ENCODE measurements around the gene PLOD2. TPM values are rescaled to one million over a fixed set of nuclear protein-coding genes. Genes with fewer than 3 reads are reported as not detected.
A peak's percentile ranks its signal among the peaks of the same experiment; 100 is the strongest.

PLOD2 gene
- total RNA-seq, 4 donors from 2014 or later: 2.0 to 6.5 (median 4.1) TPM

GRCh38 chr3:146100825-146101444 lies 60.0 kb downstream of the PLOD2 start:
- H3K9me3 ChIP-seq: no peaks in the 10 kb centered on the region
- TF ChIP-seq POLR2A (IDR thresholded peaks at IDR 0.05): no peak
- TF ChIP-seq CTCF (IDR thresholded peaks at IDR 0.05 in 4 of 5, conservative IDR thresholded peaks at IDR 0.05 in 1 of 5): no peak
- H3K27me3 ChIP-seq: no peaks in the 10 kb centered on the region
- ATAC-seq (no peak), DNase-seq (no peak)
- no peak overlapping the region for H3K4me3 ChIP-seq
- H3K27ac ChIP-seq: no peak overlapping the region
- intact Hi-C loops (cut with DNase I; ENCODE audit: low total_unique reads) (no loop called here), in situ Hi-C loops (cut with MboI; ENCODE audit: low sequenced_read_pairs in 4 of 4) (no loop called here)
- no peaks in the 10 kb centered on the region for H3K36me3 ChIP-seq
- H3K4me1 ChIP-seq: no peaks in the 10 kb centered on the region

- Histone ChIP-seq H3K4me3 (no peak overlapping the region), H3K9me3 (no peaks in the 10 kb centered on the region), H3K27me3 (no peaks in the 10 kb centered on the region), H3K36me3 (no peaks in the 10 kb centered on the region), H3K27ac (no peak overlapping the region), H3K4me1 (no peaks in the 10 kb centered on the region)
- no peak for TF ChIP-seq CTCF (IDR thresholded peaks at IDR 0.05 in 4 of 5, conservative IDR thresholded peaks at IDR 0.05 in 1 of 5)
- TF ChIP-seq POLR2A (IDR thresholded peaks at IDR 0.05): no peak
- ATAC-seq (no peak), DNase-seq (no peak)
- in situ Hi-C loops (cut with MboI; ENCODE audit: low sequenced_read_pairs in 4 of 4) (no loop called here), intact Hi-C loops (cut with DNase I; ENCODE audit: low total_unique reads) (no loop called here)
These were observed 60.8 kb downstream of the PLOD2 start for GRCh38 chr3:146100180-146100579.

- ATAC-seq: no peak
- DNase-seq: no peak
These were observed 61.7 kb downstream of the PLOD2 start for GRCh38 chr3:146099316-146099715.

GRCh38 chr3:146093896-146094295 lies 67.1 kb downstream of the PLOD2 start:
- H3K4me3 ChIP-seq: no peak overlapping the region
- H3K27ac ChIP-seq: no peak overlapping the region
- in situ Hi-C loops (cut with MboI; ENCODE audit: low sequenced_read_pairs in 4 of 4) (no loop called here), intact Hi-C loops (cut with DNase I; ENCODE audit: low total_unique reads) (no loop called here)
- no peaks in the 10 kb centered on the region for H3K36me3 ChIP-seq
- DNase-seq: no peak
- no peak for TF ChIP-seq POLR2A (IDR thresholded peaks at IDR 0.05)
- no peak for TF ChIP-seq CTCF (IDR thresholded peaks at IDR 0.05 in 4 of 5, conservative IDR thresholded peaks at IDR 0.05 in 1 of 5)
- peak in 1 of 2 donors; percentile 12 for ATAC-seq
- no peaks in the 10 kb centered on the region for H3K9me3 ChIP-seq
- H3K27me3 ChIP-seq: no peaks in the 10 kb centered on the region
- H3K4me1 ChIP-seq: no peaks in the 10 kb centered on the region

More at GRCh38 chr3:146099316-146099715, 61.7 kb downstream of the PLOD2 start:
- Histone ChIP-seq H3K4me3 (no peak overlapping the region), H3K9me3 (no peaks in the 10 kb centered on the region), H3K4me1 (no peaks in the 10 kb centered on the region), H3K27me3 (no peaks in the 10 kb centered on the region), H3K27ac (no peak overlapping the region), H3K36me3 (no peaks in the 10 kb centered on the region)
- in situ Hi-C loops (cut with MboI; ENCODE audit: low sequenced_read_pairs in 4 of 4): no loop called here
- intact Hi-C loops (cut with DNase I; ENCODE audit: low total_unique reads): no loop called here
- TF ChIP-seq POLR2A (IDR thresholded peaks at IDR 0.05) (no peak), CTCF (IDR thresholded peaks at IDR 0.05 in 4 of 5, conservative IDR thresholded peaks at IDR 0.05 in 1 of 5) (no peak)

- Histone ChIP-seq H3K9me3 (no peaks in the 10 kb centered on the region), H3K36me3 (no peaks in the 10 kb centered on the region), H3K4me1 (no peaks in the 10 kb centered on the region), H3K27ac (no peak overlapping the region), H3K4me3 (no peak overlapping the region), H3K27me3 (no peaks in the 10 kb centered on the region)
- DNase-seq: no peak
- TF ChIP-seq CTCF (IDR thresholded peaks at IDR 0.05 in 4 of 5, conservative IDR thresholded peaks at IDR 0.05 in 1 of 5) (no peak), POLR2A (IDR thresholded peaks at IDR 0.05) (no peak)
- in situ Hi-C loops (cut with MboI; ENCODE audit: low sequenced_read_pairs in 4 of 4) (no loop called here), intact Hi-C loops (cut with DNase I; ENCODE audit: low total_unique reads) (no loop called here)
- ATAC-seq: no peak
These were observed 68.8 kb downstream of the PLOD2 start for GRCh38 chr3:146092230-146092629.

Data from gastrocnemius medialis (tissue), 4 donors.